GM12878 (cell line): ENCODE data around the gene ANKMY2. TPM values are rescaled to one million over a fixed set of nuclear protein-coding genes. Genes with fewer than 3 reads are reported as not detected.

Source experiments
- ATAC-seq: fragments of 200-7000 bp; cut with Tn5 transposase; 3 replicates; pipeline ENCODE4 v1.9.1; 2020; ENCODE audit warnings: mild to moderate bottlenecking, moderate library complexity
- BruUV-seq: library from RNA; stranded (reverse); fragments of 400-500 nt; replicated peaks from 2 replicates; lab custom pipeline; 2021; lab: Mats Ljungman, UMichigan
- CTCF ChIA-PET: fragments of 300-600 bp; sonication (Branson Sonifier 250); formaldehyde crosslinking; extraction: SDS; loops from one replicate; lab custom pipeline; 2021; ENCODE audit warnings: inconsistent platforms; lab: Yijun Ruan, JAX
- POLR2A ChIA-PET: fragments of 350-600 bp; formaldehyde crosslinking; extraction: SDS; loops from one replicate; lab custom pipeline; 2021; ENCODE audit warnings: inconsistent platforms; lab: Charles Lee
- RAD21 ChIA-PET: fragments of 300-600 bp; sonication (Branson Sonifier 250); formaldehyde crosslinking; loops from one replicate; lab custom pipeline; 2023; ENCODE audit warnings: antibody characterized with exemption; ENCODE audit not compliant: unreplicated experiment; lab: Charles Lee
- SMC1A ChIA-PET: fragments of 300-600 bp; sonication (Branson Sonifier 250); formaldehyde crosslinking; loops from one replicate; lab custom pipeline; 2023; ENCODE audit not compliant: unreplicated experiment, uncharacterized antibody; lab: Charles Lee
- DNase-seq: peaks from one replicate; pipeline ENCODE4 v3.0.0-alpha.2; 2011; ENCODE audit warnings: low read depth, low spot score
- FAIRE-seq: peaks from 3 replicates; lab custom pipeline; 2011; peaks lifted over from hg19 to GRCh38; lab: Jason Lieb, UNC
- H2AFZ ChIP-seq: 2 replicates; pipeline ENCODE4 v1.6.0; 2011; ENCODE audit warnings: low read depth, low read length, control low read depth; ENCODE audit not compliant: control insufficient read depth
- H3K27ac ChIP-seq: 2 replicates; pipeline ENCODE4 v1.5.1; 2011; ENCODE audit warnings: control low read depth; ENCODE audit not compliant: control insufficient read depth, insufficient read depth
- H3K27me3 ChIP-seq, 2 experiments: replicated peaks in 1 of 2; 2 replicates each; pipeline versions ENCODE4 v1.6.0 to v1.6.1; 2011; ENCODE audit warnings: low read length in 1 of 2; ENCODE audit not compliant: control insufficient read depth in 2 of 2, insufficient read depth in 2 of 2
- H3K36me3 ChIP-seq, 2 experiments: 2 replicates each; pipeline ENCODE4 v1.5.1; 2011; ENCODE audit warnings: low read length in 1 of 2; ENCODE audit not compliant: control insufficient read depth in 2 of 2, insufficient read depth in 2 of 2
- H3K4me1 ChIP-seq: 2 replicates; pipeline ENCODE4 v1.6.1; 2011; ENCODE audit warnings: mild to moderate bottlenecking, low read length, moderate library complexity, mixed read lengths; ENCODE audit not compliant: control insufficient read depth, insufficient read depth
- H3K4me2 ChIP-seq: 2 replicates; pipeline ENCODE4 v1.6.0; 2011; ENCODE audit warnings: control low read depth; ENCODE audit not compliant: control insufficient read depth, insufficient read depth
- H3K4me3 ChIP-seq: fragments of 200-600 bp; sonication (generic); 2 replicates; pipeline ENCODE4 v1.5.1; 2016
- H3K79me2 ChIP-seq: 2 replicates; pipeline ENCODE4 v1.6.0; 2011; ENCODE audit warnings: low read length; ENCODE audit not compliant: control insufficient read depth, insufficient read depth
- H3K9ac ChIP-seq: 2 replicates; pipeline ENCODE4 v1.8.0; 2011; ENCODE audit warnings: low read length, control low read depth, mixed read lengths; ENCODE audit not compliant: control insufficient read depth, insufficient read depth
- H3K9me3 ChIP-seq: replicated peaks from 3 replicates; pipeline ENCODE4 v1.5.1; 2011; ENCODE audit warnings: mild to moderate bottlenecking, low read length; ENCODE audit not compliant: control insufficient read depth, insufficient read depth
- H4K20me1 ChIP-seq: 2 replicates; pipeline ENCODE4 v1.6.0; 2011; ENCODE audit not compliant: control insufficient read depth, insufficient read depth
- BACH1 ChIP-seq: fragments of 450-650 bp; IDR thresholded peaks from 2 replicates; pipeline ENCODE4 v1.6.1; 2017; ENCODE audit warnings: mild to moderate bottlenecking, borderline replicate concordance
- RCOR1 ChIP-seq: conservative IDR thresholded peaks from 2 replicates; pipeline ENCODE4 v1.6.1; 2012; ENCODE audit warnings: low read depth, low read length, improper control_type of control experiment
- RELA ChIP-seq: fragments of 450-650 bp; IDR thresholded peaks from 2 replicates; pipeline ENCODE4 v1.8.0; 2014; ENCODE audit warnings: borderline replicate concordance; ENCODE audit not compliant: partially characterized antibody
- SMAD5 ChIP-seq: IDR thresholded peaks from 2 replicates; pipeline ENCODE4 v1.6.1; 2016; ENCODE audit warnings: antibody characterized with exemption, low read depth
- SMARCA5 ChIP-seq: fragments of 450-650 bp; IDR thresholded peaks from 2 replicates; pipeline ENCODE4 v1.6.1; 2017; ENCODE audit warnings: mild to moderate bottlenecking
- ZNF24 ChIP-seq: fragments of 450-650 bp; IDR thresholded peaks from 2 replicates; pipeline ENCODE4 v1.6.1; 2017; ENCODE audit warnings: antibody characterized with exemption, mild to moderate bottlenecking
- in situ Hi-C: fragments of 300-500 bp; cut with MboI; formaldehyde crosslinking; loops from 9 replicates; pipeline ENCODE4 v1.14.3; 2018; ENCODE audit warnings: mixed read lengths
- intact Hi-C: fragments of 100-400 bp; cut with micrococcal nuclease; formaldehyde crosslinking; loops from one replicate; pipeline ENCODE4 v1.14.2; 2022; ENCODE audit not compliant: unreplicated experiment
- polyA plus RNA-seq, 11 experiments: library from polyadenylated mRNA; depleted of rRNA in 4 of 11; unstranded in 6 of 11; stranded (reverse) in 5 of 11; fragments of >200 nt; fragmentation: Nextera tagmentation in 4 of 11; fragmentation: Illumina TruSeq in 1 of 11; extraction: Ambion mirVana in 4 of 11; extraction: Trizol in 1 of 11; gene quantifications; 1 replicate in 1 of 11; 2 replicates in 10 of 11; pipeline versions ENCODE4 v1.2.1 to v1.2.3, GENCODE V29; 2011 to 2016; ENCODE audit warnings: inconsistent platforms in 2 of 11, missing spikeins in 2 of 11, low read depth in 1 of 11
- total RNA-seq, 4 experiments: library from RNA; depleted of rRNA in 3 of 4; stranded (reverse); fragments of >200 nt in 3 of 4; fragmentation: Illumina TruSeq in 1 of 4; extraction: Trizol in 1 of 4; gene quantifications; 2 replicates each; pipeline versions ENCODE4 v1.2.1 to v1.2.3, GENCODE V29; 2013 to 2021
- TF ChIP-seq, protein P1 (sequence below): fragments of 450-650 bp; IDR thresholded peaks from 2 replicates; pipeline ENCODE4 v1.6.1; 2018; ENCODE audit warnings: mild to moderate bottlenecking, low read depth, moderate library complexity; ENCODE audit not compliant: partially characterized antibody

Gene ANKMY2
- total and polyA plus RNA-seq, 10 of the 15 experiments (the other 5 are each of a cell fraction or from before 2014, with no cell fraction given): 0.10 to 0.48 (median 0.29) TPM

DNA sequence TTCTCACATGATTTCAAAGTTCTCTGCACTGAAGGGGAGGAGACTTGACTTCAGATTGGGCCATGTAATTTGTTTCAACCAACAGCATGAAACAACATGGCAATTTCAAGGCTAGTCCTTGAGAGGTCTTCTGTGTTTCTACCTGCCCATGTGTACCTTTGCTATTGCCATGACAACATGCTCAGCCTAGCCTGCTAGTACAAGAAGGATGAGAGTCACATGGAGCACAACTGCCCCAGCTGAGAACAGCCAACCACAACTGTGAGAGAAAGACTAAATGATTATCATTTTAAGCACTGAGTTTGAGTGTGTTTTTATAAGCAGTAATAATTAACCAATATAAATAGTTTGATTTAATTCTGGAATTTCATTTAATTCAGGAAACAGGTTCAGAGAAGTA is 41.9 kb downstream of the ANKMY2 start:
- intact Hi-C loops: loop anchor here (5.0 kb wide), 1 partner anchor 314 kb away; no protein-coding TSS in a partner anchor
- ChIA-PET RAD21 (no interaction called here), POLR2A (no interaction called here), SMC1A (no interaction called here), CTCF (no interaction called here)
- no peaks in the 10 kb centered on the region; a peak in 1 of 4 replicates for H3K27me3 ChIP-seq
- H3K36me3 ChIP-seq: no peaks in the 10 kb centered on the region
- H3K4me1 ChIP-seq: no peaks in the 10 kb centered on the region
- BruUV-seq: no TSS peak
- no peak overlapping the region for H3K4me3 ChIP-seq
- H3K9me3 ChIP-seq: no peaks in the 10 kb centered on the region
- in situ Hi-C loops: no loop called here
- H3K79me2 ChIP-seq: no peaks in the 10 kb centered on the region
- H3K9ac ChIP-seq: no peak overlapping the region
- no peak overlapping the region for H3K27ac ChIP-seq
- DNase-seq: no peak
- FAIRE-seq: no peak
- TF ChIP-seq SMAD5 (no peak), SMARCA5 (no peak), ZNF24 (no peak), RELA (no peak), BACH1 (no peak), RCOR1 (no peak)
- TF ChIP-seq, protein P1, sequence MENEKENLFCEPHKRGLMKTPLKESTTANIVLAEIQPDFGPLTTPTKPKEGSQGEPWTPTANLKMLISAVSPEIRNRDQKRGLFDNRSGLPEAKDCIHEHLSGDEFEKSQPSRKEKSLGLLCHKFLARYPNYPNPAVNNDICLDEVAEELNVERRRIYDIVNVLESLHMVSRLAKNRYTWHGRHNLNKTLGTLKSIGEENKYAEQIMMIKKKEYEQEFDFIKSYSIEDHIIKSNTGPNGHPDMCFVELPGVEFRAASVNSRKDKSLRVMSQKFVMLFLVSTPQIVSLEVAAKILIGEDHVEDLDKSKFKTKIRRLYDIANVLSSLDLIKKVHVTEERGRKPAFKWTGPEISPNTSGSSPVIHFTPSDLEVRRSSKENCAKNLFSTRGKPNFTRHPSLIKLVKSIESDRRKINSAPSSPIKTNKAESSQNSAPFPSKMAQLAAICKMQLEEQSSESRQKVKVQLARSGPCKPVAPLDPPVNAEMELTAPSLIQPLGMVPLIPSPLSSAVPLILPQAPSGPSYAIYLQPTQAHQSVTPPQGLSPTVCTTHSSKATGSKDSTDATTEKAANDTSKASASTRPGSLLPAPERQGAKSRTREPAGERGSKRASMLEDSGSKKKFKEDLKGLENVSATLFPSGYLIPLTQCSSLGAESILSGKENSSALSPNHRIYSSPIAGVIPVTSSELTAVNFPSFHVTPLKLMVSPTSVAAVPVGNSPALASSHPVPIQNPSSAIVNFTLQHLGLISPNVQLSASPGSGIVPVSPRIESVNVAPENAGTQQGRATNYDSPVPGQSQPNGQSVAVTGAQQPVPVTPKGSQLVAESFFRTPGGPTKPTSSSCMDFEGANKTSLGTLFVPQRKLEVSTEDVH: no peak
- no peak overlapping the region for H2AFZ ChIP-seq
- 0 out of 2 replicates have a peak, but pooled peaks cover 2% of the 10 kb centered on the region for H4K20me1 ChIP-seq
- no peak for ATAC-seq
- no peak overlapping the region for H3K4me2 ChIP-seq
